Measurements from ENCODE around the gene UNC45A.

UNC45A gene

DNA sequence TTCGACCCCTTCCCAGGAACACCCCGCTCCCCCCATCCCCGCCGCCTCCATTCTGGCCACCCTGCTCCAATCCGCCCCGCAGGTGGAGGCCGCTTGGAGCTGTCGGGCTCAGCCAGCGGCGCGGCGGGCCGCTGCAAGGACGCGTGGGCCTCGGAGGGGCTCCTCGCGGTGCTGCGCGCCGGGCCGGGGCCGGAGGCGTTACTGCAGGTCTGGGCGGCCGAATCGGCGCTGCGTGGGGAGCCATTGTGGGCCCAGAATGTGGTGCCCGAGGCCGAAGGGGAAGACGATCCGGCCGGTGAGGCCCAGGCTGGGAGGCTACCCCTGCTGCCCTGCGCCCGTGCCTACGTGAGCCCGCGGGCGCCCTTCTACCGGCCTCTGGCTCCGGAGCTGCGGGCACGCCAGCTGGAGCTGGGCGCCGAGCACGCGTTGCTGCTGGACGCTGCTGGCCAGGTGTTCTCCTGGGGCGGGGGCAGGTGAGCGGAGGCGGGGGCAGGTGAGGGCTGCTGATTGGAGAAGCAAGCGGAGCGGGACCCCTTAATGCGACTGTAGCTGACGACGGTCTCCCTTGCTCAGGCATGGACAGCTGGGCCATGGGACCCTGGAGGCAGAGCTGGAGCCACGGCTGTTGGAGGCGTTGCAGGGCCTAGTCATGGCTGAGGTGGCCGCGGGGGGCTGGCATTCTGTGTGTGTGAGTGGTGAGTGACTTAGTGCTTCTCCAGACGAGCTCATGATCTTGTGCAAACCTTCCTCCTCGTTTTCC, 22.1 kb downstream of the UNC45A start:
- peak; percentile 25 for DNase-seq (ENCODE audit: low read depth)
- peak overlapping the region; percentile 68 for H3K4me3 ChIP-seq (ENCODE audit: low read length)

DNA sequence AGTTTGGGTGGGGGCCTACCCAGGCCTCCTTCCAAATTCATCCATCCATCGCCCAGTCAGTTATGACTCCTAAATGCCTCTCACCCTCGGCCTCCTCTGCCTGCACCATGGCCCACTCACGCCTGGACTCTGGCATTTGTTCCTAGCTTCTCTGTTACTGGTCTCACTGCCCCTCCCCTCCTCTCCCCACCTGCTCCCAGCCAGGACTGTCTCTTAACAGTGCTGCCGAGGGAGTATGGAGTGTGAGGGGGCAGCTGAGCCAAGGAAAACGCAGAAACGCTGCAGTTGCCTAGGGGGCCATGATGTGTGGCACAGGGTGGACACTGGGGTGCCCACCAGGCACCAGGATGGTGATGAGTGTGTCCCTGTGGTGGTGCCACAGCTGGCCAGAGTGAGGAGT, 22.7 kb downstream of the UNC45A start:
- H3K4me3 ChIP-seq (ENCODE audit: low read length), result peak overlapping the region; percentile 68
- no peak for DNase-seq (ENCODE audit: low read depth)
- TF ChIP-seq, protein P1, sequence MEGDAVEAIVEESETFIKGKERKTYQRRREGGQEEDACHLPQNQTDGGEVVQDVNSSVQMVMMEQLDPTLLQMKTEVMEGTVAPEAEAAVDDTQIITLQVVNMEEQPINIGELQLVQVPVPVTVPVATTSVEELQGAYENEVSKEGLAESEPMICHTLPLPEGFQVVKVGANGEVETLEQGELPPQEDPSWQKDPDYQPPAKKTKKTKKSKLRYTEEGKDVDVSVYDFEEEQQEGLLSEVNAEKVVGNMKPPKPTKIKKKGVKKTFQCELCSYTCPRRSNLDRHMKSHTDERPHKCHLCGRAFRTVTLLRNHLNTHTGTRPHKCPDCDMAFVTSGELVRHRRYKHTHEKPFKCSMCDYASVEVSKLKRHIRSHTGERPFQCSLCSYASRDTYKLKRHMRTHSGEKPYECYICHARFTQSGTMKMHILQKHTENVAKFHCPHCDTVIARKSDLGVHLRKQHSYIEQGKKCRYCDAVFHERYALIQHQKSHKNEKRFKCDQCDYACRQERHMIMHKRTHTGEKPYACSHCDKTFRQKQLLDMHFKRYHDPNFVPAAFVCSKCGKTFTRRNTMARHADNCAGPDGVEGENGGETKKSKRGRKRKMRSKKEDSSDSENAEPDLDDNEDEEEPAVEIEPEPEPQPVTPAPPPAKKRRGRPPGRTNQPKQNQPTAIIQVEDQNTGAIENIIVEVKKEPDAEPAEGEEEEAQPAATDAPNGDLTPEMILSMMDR (conservative IDR thresholded peaks at IDR 0.05; ENCODE audit: low read length), result no peak

More for the DNA sequence above, 22.1 kb downstream of the UNC45A start:
- TF ChIP-seq, protein P1 (conservative IDR thresholded peaks at IDR 0.05; ENCODE audit: low read length), result no peak

DNA sequence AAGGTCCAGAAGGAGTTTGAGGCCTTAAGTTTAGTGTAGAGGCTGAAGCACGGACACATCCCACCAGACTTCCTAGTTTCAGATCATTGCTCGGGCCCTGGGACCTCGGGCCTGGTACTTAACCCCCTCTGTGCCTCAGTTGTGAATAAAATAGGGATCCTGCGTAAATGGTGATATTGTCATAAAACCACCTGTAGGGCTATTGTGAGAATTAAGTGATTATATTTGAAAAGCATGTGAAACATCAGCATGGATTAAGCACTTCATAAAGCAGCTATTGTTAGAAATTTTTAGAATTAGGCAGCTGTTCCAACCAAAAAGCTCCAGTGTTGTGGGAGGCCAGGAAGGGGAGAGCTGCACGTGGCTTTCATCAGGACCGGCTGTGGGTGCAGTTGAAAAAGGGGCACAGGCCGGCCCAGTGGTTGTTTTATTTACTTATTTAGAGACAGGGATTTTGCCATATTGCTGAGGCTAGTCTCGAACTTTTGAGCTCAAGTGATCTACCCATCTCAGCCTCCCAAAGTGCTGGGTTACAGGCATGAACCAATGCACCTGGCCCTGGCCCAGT, 24.0 kb downstream of the UNC45A start:
- no peak overlapping the region for H3K4me3 ChIP-seq (ENCODE audit: low read length)
- no peak for DNase-seq (ENCODE audit: low read depth)
- TF ChIP-seq, protein P1 (conservative IDR thresholded peaks at IDR 0.05; ENCODE audit: low read length), result no peak

DNA sequence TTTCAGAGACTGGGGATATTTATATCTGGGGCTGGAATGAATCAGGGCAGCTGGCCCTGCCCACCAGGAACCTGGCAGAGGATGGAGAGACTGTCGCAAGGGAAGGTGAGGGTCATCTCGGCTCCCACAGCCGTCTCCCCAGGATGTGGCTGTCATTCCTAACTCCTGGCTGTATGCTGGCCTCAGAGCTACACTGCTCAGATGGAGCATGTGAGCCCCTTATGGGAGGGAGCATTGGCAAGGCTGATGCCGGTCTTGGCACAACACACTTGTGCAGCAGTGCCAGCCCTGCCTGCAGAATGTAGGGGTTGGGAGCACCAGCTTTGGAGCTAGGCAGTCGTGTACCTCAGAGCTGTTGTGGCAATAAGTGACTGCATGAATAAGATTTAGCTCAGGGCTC, 24.8 kb downstream of the UNC45A start:
- DNase-seq (ENCODE audit: low read depth), result peak; percentile 83
- TF ChIP-seq, protein P1 (conservative IDR thresholded peaks at IDR 0.05; ENCODE audit: low read length), result no peak
- H3K4me3 ChIP-seq (ENCODE audit: low read length), result no peak overlapping the region

DNA sequence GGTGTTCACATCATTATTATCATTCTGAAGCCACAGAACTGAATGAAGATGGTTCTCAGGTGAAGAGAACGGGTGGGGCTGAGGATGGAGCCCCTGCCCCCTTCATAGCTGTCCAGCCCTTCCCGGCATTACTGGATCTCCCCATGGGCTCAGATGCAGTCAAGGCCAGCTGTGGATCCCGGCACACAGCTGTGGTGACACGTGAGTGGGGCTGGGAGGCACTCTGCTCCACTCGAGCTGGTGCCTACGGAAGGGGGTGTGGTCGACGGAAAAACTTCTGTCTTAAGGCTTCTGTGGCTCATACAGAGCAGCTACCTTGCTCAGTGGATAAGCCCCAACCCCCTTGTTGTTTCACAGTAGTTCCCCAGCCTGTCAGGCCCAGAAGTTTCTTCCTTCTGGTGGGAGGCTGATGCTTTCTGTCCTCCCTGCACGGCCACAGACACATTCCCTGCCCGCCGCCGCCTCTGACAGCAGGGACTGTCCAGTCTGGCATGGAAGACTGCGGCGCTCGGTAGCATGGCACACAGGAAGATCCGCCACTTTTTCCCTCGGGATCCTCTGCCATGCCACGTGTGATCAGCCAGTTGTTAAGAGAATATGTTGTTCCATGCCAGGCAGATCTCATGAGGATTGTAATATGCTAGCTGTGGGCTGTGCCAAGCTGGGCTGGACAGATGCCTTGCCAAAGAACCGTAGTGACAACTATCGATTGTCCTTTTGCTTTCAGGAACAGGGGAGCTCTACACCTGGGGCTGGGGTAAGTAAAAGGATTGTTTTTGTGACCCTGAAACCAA, 25.4 kb downstream of the UNC45A start:
- TF ChIP-seq, protein P1 (conservative IDR thresholded peaks at IDR 0.05; ENCODE audit: low read length), result no peak
- peak; percentile 15 for DNase-seq (ENCODE audit: low read depth)
- no peak overlapping the region for H3K4me3 ChIP-seq (ENCODE audit: low read length)

DNA sequence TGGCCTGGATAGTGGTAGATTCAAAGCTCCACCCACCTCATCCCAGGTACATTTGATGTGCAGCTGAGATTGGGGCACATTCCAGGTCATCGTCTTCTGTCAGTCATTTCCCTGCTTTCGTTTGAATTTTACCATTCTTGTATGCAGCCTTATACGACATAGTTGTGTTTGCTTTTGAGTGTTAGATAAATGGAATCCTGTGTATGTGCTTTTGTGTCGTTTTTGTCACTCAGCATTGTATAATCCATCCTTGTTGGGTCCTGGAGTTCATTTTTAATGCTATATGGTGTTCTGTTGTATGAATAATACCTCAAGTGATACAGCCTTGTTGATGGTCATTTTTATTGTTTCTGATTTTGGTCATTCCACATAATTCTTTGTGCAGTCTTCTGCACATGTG, 26.9 kb downstream of the UNC45A start:
- DNase-seq (ENCODE audit: low read depth), result no peak
- TF ChIP-seq, protein P1 (conservative IDR thresholded peaks at IDR 0.05; ENCODE audit: low read length), result no peak
- no peak overlapping the region for H3K4me3 ChIP-seq (ENCODE audit: low read length)
